HG03025 (cell line): ENCODE measurements around the gene SYT12.

Experiments used
- ATAC-seq: cut with Tn5 transposase; IDR thresholded peaks from one replicate; pipeline ENCODE4 v1.9.1; 2021; ENCODE audit warnings: mild to moderate bottlenecking, moderate library complexity; ENCODE audit not compliant: unreplicated experiment, low FRiP score

Gene SYT12

DNA sequence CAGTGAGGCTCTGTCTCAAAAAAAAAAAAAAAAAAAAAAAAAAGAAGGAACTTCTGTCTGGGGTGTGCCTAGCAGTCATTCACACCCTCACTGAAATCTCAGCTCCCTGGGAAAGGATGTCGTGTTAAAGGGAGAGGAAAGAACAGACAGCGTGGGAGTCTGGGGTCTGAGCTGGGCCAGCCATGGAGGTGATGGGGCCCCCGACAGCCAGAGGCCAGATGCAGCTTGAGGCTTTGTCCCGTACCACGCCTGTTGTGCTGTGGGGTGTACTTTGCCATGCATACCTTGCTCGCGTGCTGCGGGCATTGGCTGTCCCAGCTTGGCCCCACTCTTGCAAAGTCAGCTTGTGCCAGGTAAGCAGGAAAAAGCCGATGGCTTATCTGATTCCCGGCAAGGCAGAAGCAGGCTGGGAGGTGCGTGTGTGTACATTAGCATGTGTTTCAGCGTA is 4.6 kb downstream of the SYT12 start:
- no peak for ATAC-seq

DNA sequence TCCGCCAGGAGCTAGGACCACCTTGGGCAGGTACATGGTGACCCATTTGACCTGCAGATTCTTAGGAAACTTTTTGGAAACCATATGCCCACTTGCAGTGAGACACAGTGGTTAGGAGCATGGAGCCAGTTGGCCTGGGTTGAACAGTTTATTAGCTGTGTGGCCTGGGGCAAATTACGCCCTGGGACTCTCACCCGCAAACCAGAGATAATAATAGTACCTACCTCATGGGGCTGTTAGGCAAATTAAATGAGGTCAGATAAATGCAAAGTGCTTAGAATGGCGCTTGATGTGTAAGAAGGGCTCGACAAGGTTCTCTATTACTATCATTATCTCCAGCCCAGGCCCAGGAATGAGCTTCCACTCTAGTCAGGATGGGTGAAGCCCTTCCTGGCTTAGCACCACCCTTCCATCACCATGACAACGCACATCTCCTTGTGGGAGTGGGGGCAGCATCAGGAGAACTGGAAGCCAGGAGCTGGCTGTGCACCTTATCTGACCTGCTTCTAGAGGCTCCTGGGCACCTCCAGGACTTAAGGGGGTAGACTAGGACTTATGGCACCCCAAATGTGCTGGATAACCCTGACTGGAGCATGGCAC is 5.1 kb downstream of the SYT12 start:
- ATAC-seq = no peak

DNA sequence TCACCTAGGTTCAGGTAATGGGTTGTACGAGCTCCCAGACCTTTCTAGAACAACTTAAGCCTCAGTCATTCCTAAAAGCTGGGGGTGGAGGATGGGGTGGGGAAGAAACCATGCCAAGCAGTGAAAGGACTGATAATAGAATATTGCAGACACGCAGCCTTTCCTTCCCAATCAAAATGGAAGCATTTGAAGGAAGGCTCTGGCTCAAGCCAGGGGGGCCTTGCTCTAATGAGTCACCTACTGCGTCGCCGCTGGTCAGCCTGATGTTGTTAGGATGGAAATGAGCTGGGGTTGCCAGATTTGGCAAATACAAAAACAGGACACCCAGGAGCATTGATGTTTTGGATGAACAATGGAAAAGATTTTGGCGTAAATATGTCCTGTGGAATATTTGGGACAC is 6.2 kb downstream of the SYT12 start:
- ATAC-seq = no peak

DNA sequence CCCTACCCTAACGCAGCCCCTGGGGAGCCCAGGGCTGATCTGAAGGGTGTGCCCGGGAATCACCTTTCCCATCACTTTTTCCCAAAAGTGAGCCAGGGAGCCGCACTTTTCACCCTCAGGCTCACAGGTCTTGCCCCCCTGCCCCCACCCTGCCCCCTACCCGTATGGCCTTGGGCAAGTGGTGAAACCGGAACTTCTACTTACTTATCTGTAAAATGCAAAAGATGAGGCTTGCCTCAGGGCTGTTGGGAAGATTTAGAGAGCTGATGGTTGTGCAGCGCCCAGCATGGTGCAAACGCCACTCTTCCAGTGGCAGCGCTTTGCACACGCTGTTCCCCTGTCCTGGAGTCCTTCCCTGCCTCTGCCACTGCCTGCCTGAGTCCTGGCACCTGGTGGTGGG is 8.0 kb downstream of the SYT12 start:
- ATAC-seq = no peak

DNA sequence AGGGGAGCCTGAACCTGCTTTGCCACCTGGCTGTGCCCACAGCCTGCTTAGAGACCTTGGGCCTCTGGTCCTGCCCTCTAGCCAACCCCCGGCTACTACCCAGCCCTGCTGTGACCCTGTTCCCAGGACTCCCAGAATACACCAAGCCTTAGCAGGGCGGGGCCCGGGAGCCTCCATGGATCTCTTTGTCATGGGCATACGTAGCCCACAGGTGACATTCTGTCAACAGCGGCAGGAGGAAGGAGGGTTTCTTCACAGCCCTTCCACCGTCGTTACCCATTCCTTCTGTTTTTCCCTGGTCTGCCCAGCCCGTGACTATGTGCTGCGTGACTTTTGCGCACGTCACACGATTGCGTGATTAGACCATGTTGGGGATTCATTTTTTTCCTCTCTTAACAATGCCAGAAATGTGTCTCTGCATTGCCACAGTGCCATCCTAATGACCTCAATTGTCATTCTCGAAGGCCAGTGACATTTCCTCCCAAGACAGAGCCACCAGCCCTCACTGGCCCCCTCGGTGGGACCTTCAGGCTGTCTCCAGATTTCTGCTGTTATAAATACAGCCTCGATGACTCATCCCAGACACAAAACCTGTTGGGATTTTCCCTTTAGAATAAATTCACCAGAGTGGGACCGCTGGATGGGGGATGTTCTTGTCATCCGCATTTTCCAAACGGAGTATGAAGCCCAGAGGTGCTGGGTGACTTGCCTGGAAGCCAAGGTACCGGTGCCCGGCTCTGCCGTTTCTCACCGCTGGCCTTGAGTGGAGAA is 9.0 kb downstream of the SYT12 start:
- no peak for ATAC-seq

DNA sequence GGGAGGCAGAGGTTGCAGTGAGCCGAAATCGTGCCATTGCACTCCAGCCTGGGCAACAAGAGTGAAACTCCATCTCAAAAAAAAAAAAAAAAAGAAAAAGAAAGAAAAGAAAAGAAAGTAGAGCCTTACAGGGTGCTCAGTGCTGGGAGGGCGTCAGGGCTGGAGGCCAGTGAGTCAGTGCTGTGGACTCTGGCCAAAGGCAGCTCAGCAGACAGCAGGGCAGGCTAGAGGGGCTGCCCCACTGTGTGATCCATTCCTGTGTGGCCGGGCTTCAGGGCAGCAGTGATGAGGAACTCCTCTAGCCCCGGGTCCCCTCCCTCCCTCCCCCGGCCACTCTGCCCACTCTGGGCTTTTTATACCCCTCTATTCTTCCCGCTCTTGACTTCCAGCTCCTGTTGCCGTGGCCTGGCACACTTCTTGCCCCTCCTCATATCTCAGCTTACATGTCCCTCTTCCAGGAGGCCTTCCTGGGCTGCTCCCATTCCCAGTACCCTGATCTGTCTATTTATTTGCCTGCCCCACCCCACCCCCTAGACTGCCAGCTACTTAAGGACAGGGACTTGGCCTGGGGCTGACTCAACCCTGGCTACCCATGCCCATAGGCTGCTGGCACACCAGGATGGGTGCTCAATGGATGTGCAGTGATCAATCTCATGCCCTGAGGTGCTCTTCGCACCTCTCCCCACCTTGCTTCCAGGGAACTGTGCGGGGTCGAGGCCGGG is 10.1 kb downstream of the SYT12 start:
- ATAC-seq = no peak

DNA sequence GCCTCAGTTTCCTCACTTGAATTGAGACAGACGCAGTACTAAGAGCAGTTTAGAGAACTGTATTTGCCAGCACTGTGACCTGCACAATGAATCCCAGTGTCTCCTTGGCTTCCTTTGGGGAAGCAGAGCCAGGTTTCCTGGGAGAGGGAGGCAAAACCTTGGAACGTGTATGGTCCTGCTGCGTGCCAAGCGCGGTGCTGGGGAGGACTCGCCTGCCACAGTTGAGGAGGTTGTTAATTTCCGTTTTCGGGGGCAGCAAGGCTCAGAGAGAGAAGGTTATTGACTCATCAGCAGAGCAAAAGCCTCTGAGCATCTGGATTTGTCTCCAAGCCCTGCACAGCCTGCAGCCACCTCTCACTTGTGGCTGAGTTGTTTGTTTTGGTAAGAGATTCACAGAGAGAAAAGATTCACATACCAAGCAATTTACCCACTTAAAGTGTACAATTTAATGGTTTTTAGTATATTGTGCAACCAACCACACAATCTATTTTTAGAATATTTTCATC is 10.8 kb downstream of the SYT12 start:
- no peak for ATAC-seq

DNA sequence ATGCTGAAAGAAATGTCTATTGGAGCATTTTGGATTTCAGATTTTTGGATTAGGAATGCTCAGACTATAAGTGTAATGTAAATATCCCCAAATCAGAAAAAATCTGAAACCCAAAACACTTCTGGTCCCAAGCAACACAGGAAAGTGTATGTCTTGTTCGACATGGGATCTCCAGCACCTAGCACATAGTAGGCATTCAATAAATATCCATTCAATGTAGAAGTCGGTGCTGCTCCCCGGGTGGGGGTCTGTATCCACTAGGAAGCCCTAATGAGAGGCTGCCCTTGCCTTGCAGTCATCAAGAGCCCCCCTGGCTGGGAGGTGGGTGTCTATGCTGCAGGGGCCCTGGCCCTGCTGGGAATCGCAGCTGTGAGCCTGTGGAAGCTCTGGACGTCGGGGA is 11.4 kb downstream of the SYT12 start:
- no peak for ATAC-seq

DNA sequence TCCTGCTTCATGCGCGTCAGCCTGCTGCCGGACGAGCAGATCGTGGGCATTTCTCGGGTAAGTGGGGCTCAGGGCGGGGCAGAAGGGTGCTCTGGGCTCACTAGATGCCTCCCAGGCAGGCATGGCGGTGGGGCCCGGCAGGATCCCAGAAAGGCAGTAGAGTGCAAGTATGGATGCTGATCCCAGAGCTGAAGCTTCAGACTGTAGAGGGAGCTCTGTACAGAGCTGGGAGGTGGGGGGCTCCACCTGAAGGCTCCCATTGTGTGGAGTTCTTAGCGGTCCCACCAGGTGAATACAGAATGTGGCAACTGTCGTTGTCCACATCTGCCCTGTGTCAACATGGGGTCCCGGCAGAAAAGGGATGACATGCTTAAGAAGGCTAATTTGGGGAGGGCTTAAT is 17.2 kb downstream of the SYT12 start:
- ATAC-seq = no peak

DNA sequence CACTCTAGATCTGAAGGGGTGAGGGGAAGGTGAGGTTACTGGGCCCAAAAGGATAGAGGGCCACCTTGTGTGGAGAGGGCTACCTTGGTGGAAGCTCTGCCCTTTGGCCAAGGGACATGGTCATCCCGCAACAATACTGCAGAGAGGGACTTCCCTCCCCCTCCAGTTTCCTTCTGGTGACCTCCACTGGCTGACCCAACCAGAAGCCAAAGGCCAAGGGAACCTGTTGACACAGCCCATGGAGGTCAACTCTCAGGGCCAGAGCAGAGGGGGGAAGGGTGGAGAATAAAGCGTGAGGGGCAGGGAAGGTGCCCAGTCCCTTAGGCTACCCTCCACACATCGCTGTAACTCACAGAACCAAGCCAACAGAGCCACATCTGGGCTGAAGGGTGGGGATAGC is 18.7 kb downstream of the SYT12 start:
- ATAC-seq = no peak

DNA sequence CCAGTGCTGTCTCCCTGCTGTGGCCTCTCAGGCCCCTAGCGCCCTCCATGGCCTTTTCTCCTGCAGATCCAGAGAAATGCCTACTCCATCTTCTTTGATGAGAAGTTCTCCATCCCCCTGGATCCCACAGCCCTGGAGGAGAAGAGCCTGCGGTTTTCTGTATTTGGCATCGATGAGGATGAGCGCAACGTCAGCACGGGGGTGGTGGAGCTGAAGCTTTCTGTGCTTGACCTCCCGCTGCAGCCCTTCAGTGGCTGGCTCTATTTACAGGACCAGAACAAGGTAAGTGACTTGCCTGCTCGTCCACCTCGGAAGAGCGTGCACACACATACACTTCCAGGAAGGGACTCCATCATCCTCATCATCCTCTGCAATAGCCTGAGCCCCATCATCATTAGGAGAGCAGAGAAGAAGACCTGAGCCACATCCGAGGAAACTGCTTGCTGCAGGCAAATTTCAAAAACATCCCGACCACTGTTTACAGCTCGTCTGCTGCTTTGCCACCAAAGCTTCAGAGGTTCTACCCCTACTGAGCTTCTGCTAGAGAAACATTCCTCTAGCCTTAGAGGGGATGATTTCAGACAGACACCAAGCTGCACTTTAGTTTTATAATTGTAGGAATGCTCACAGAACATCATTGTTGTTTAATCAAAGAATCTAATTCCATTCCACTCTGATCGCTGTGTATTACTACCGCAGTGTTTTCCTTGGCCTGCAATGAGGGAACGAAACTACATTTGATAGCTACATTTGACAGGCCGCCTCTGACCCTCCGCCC is 20.8 kb downstream of the SYT12 start:
- no peak for ATAC-seq

DNA sequence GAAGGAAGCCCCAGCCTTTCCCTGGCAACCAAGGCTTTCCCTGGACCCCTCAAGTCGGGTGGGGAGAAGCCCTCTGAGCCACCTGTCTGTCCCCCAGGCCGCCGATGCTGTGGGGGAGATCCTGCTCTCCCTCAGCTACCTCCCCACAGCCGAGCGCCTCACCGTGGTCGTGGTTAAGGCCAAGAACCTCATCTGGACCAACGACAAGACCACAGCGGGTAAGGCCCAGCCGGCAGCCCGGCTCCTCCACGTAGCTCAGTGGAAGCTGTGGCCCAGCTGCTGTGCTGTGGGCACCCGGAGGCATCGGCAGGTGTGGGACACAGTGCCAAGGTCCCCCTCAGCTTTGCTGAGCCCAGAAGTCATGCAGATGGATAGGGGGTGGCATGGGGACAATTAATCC is 21.6 kb downstream of the SYT12 start:
- no peak for ATAC-seq

DNA sequence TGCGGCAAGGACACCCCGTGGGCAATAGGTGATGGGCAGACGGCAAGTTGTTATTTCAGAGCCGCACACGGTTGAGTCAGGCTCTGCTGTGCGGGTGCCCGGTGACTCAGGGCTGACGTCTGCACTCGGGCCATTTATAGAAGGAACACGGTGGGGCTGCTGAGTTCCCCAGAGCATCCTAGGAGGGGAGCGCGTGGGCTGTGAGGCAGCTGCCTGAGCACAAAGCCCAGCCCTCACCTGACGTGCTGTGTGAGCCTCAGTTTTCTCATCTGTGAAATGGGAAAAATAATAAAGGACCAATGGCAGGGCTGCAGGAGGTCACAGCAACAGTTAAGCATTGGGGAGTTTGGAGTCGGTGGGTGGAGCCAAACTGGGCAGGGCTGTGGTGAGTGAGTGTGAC is 22.4 kb downstream of the SYT12 start:
- ATAC-seq = no peak

DNA sequence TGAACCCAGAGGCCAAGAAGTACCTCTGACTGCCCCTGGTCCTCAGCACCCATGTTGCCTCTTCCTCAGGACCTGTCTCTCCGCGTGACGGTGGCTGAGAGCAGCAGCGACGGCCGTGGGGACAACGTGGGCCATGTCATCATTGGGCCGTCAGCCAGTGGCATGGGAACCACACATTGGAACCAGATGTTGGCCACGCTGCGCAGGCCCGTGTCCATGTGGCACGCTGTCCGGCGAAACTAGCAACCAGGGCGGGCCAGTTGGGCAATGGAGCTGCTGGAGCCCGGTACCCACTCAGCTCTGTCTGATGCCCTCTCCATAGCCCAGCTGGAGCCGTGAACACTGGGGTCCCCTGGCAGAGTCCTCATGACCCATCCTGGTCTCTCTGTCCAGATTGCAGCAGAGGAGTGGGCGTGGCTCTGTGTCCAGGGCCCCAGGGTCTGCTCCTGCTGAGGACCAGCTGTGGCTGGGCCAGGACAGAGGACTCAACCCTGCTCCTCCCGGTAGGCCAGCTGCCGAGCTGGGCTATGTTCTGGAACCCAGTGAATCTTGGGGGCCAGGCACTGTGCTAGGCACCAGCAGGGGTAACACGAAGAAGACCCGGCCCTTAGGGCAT is 25.7 kb downstream of the SYT12 start:
- no peak for ATAC-seq

DNA sequence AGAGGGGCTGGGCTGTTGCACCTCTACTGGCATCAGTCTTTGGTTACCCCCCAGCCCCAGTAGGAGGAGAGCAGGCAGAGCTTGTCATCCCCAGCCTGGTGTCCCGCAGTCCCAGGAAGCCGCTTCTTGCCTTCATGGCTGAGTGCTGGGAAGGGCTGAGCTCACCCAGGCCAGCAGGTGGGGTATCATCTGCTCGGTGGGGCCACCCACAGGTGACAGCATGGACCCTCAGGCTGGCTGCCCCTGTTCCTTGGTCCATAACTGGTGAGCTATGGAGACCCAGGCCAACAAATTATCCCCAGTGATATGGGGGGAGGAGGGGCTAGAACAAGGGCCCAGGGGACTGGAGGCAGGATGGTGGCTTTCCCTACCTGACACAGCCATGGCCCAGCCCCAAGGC is 27.2 kb downstream of the SYT12 start:
- ATAC-seq = no peak

DNA sequence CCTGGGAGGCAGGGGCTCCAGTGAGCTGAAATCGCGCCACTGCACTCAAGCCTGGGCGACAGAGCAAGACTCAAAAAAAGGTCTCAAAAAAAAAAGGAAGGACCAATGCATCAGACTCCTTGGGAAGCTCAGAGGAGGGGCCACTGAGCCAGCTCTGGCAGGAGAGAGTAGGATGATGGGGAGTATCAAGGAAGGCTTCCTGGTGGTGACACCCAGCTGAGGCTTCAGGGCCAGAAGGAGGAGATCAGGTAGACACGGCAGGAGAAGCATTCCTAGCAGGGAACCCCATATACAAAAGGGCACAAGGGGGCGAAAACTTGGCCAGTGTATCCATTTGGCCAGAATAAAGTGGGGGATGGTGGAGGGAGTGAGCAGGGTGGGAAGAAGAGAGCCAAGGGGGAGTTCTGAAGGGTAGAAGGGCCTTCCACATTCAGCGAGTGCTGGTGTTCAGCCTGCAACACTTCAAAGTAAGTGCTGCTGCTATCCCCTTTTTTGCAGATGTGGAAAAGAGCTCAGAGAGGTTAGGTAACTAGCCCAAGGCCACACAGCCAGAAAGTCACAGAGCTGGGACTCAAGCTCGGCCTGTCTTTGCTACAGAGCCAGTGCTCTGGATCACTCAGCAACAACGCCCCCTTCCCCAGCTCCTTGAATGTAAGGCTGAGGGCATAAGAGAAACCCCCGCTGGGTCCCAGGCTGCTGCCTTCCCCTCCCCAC is 28.4 kb downstream of the SYT12 start:
- ATAC-seq = no peak

DNA sequence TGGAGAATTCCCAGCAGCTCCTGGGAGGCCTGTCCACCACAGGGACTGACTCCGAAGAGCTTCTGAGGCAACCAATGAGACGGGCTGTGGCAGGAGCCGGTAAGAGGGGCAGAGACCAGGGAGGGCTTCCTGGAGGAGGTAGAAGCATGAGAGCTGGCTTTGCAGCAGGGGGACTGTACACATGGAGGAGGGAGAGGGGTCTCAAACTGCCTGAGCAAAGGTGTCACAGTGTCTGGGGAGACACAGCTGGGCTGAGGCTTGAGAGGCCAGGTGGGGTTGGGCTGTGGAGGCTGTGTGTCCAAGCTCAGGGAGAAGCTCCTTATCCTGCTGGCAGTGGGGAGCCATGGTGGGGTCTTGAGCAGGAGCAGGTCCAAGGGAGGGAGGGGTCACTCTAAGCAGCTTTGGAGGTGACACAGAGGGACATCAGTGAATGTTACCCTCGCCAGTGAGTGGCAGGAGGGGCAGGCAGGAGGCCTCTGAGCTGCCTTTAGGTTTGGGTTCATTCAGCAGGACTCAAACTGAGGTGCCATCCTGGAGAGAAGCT is 29.1 kb downstream of the SYT12 start:
- no peak for ATAC-seq

DNA sequence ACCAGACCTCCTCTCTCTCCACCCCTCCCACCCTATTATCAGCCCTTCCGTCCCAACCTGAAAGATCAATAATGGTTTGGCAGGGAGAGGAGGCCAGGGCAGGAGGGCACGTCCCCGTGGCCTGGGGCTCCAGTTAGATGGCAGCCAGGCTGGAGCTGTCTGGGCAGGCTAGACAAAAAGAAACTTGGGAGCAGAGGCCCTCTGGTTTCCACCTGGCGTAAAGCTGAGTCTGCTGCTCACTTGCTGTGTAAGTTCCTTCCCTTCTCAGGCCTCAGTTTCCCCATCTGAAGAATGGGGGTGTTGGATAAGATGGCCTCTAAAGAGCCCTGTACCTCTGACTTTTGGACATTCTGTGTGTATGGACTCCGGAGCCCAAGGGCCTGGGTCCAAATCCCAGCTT is 30.0 kb downstream of the SYT12 start:
- no peak for ATAC-seq

DNA sequence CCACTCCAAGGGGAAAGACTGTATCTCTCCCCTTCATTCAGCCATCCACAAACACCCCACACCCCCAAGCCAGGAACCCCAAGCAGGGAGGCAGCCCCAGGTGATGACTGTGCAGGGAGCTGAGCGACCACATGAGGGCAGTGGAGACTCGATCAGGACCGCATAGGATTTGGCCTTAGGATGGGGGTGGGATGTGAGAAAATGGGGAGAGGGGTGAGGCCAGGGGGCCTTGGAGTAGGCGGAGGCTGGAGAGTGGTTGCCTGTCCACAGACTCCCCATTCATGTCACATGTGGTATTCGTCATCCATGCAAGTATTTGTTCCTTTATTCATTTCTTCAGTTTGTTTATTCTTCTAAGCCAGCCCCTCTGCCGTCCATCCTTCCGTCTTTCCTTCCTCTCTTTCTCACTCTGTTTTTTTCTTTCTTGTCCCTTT is 31.0 kb downstream of the SYT12 start:
- ATAC-seq = no peak
